Activated CD4-positive, alpha-beta T cell treated with anti-CD3 and anti-CD28 coated beads, Interleukin-2, amount 10 ng/mL, durations not matched to agents 7 days and 5 days (primary cell): ENCODE results near the gene RNF213. TPM values are rescaled to one million over a fixed set of nuclear protein-coding genes. Genes with fewer than 3 reads are reported as not detected.

Experiments
- CTCF ChIA-PET: fragments of 350-600 bp; sonication (Branson Sonifier 250); formaldehyde crosslinking; loops from one replicate; lab custom pipeline; 2021; ENCODE audit warnings: antibody characterized with exemption; lab: Charles Lee
- POLR2A ChIA-PET: fragments of 350-600 bp; sonication (Branson Sonifier 250); formaldehyde crosslinking; loops from one replicate; lab custom pipeline; 2021; ENCODE audit warnings: antibody characterized with exemption; lab: Charles Lee
- DNase-seq: peaks from one replicate; pipeline ENCODE4 v3.0.0-alpha.2; 2020
- H3K27ac Mint-ChIP-seq: one replicate; pipeline ENCODE4 v1.8.0; 2021; ENCODE audit warnings: mild to moderate bottlenecking, moderate library complexity, mixed read lengths
- H3K27me3 Mint-ChIP-seq: one replicate; pipeline ENCODE4 v1.8.0; 2021; ENCODE audit warnings: mixed read lengths
- H3K36me3 Mint-ChIP-seq: one replicate; pipeline ENCODE4 v1.8.0; 2021; ENCODE audit warnings: low read depth, mixed read lengths
- H3K4me1 Mint-ChIP-seq: one replicate; pipeline ENCODE4 v1.8.0; 2021; ENCODE audit warnings: mixed read lengths
- H3K4me3 Mint-ChIP-seq: one replicate; pipeline ENCODE4 v1.8.0; 2021; ENCODE audit warnings: mild to moderate bottlenecking, moderate library complexity, mixed read lengths
- H3K9me3 Mint-ChIP-seq: one replicate; pipeline ENCODE4 v1.8.0; 2021; ENCODE audit warnings: mixed read lengths
- total RNA-seq, 2 experiments: library from RNA; stranded (reverse); gene quantifications; one replicate each; pipeline ENCODE4 v1.2.3, GENCODE V29; 2021

Gene RNF213
- total RNA-seq, 2 experiments from 2014 or later = 579 to 602 TPM

DNA sequence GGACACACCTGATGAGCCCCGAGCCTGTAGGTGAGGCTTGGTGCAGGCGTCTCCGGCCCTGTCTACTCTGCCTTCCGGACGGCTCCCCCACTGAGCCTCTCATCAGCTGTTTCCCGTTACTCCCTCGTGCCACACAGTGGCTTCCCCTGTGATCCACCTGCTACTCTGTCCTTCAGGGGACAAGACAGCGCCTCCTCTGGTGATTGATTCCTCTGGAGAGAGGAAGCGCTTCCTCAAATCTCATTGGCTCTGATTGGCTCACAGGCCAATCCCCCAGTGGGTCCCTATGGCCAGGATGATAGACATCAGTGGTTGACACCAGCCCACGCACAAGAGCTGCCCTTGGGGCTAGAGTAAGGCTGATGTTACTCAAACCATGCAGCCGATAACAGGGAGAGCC lies 24.0 kb downstream of the RNF213 start:
- peaks cover 50% of the 10 kb centered on the region for H3K36me3 Mint-ChIP-seq
- H3K27ac Mint-ChIP-seq = no peak overlapping the region
- POLR2A ChIA-PET = interaction anchor here (0.7 kb wide), 1 partner anchor 11 kb away, joined by 7 read pairs; no protein-coding TSS in a partner anchor

DNA sequence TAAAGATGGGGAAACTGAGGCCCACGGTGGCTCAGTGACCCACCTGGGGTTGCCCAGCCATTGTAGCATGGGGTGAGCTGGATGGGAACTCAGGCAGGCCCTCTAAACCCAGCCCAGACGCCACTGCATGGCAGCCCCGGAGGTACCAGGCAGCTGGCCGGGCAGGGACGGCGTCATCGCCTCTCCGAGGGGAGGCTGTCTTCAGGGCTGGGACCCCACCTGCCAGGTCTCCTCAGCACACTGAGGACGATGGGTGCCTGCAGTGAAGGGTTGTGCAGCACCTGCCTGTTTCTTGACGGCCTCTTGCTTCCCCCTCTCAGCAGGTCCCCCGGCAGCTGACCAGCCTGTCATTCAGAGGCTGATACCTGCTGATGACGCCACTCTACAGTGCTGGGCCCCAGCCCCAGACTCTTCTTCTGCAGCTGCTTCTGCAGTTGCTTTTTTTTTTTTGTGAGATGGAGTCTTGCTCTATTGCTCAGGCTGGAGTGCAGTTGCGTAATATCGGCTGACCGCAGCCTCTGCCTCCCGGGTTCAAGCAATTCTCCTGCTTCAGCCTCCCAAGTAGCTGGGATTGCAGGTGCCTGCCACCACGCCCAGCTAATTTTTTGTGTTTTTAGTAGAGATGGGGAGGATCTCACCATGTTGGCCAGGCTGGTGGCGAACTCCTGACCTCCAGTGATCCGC lies 24.7 kb downstream of the RNF213 start:
- ChIA-PET CTCF (interaction anchor here (0.7 kb wide), 1 partner anchor 19 kb away, joined by 4 read pairs; no protein-coding TSS in a partner anchor), POLR2A (interaction anchor here (0.6 kb wide), 2 partner anchors 23 to 687 kb away, joined by 3 to 6 read pairs; no protein-coding TSS in a partner anchor)
- DNase-seq = no peak
- peaks cover 25% of the 10 kb centered on the region for H3K4me1 Mint-ChIP-seq
- no peak overlapping the region for H3K4me3 Mint-ChIP-seq
- H3K27me3 Mint-ChIP-seq = no peaks in the 10 kb centered on the region
- no peaks in the 10 kb centered on the region for H3K9me3 Mint-ChIP-seq
- peaks cover 48% of the 10 kb centered on the region for H3K36me3 Mint-ChIP-seq
- peak overlapping the region; percentile 50 for H3K27ac Mint-ChIP-seq

More for the DNA sequence above, 24.0 kb downstream of the RNF213 start:
- peaks cover 29% of the 10 kb centered on the region for H3K4me1 Mint-ChIP-seq
- no peak overlapping the region for H3K4me3 Mint-ChIP-seq
- no peaks in the 10 kb centered on the region for H3K27me3 Mint-ChIP-seq
- CTCF ChIA-PET = interaction anchor here (0.6 to 1.1 kb wide), 4 partner anchors 52 to 183 kb away, joined by 3 to 4 read pairs (median 4); partner anchors contain the start of gene GAA
- no peaks in the 10 kb centered on the region for H3K9me3 Mint-ChIP-seq
- no peak for DNase-seq

GRCh38 chr17:80286638-80286960 lies 25.9 kb downstream of the RNF213 start:
- CTCF ChIA-PET = interaction anchor here (0.6 to 1.3 kb wide), 2 partner anchors 8 to 48 kb away, joined by 3 to 4 read pairs; no protein-coding TSS in a partner anchor
- POLR2A ChIA-PET = no interaction called here

DNA sequence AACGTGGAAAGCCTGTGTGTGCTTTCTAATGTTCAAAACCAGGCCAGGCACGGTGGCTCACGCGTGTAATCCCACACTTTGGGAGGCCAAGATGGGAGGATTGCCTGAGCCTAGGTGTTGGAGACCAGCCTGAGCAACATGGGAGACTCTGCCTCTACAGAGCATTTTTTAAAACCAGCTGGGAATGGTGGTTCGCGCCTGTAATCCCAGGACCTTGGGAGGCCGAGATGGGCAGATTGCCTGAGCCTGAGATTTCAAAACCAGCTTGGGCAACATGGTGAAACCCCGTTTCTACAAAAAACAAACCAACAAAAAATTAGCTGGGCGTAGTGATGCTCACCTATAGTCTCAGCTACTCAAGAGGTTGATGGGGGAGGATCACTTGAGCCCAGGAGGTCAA lies 26.4 kb downstream of the RNF213 start:
- DNase-seq = no peak
- Mint-ChIP-seq H3K27ac (peak overlapping the region; percentile 57), H3K27me3 (no peaks in the 10 kb centered on the region), H3K4me3 (no peak overlapping the region), H3K9me3 (no peaks in the 10 kb centered on the region), H3K36me3 (peaks cover 51% of the 10 kb centered on the region), H3K4me1 (peaks cover 18% of the 10 kb centered on the region)
- POLR2A ChIA-PET = no interaction called here
- CTCF ChIA-PET = interaction anchor here (0.6 to 1.3 kb wide), 2 partner anchors 8 to 47 kb away, joined by 3 to 4 read pairs; no protein-coding TSS in a partner anchor

More at GRCh38 chr17:80286638-80286960, 25.9 kb downstream of the RNF213 start:
- Mint-ChIP-seq H3K27ac (no peak overlapping the region), H3K4me3 (no peak overlapping the region), H3K9me3 (no peaks in the 10 kb centered on the region), H3K27me3 (no peaks in the 10 kb centered on the region), H3K4me1 (peaks cover 18% of the 10 kb centered on the region), H3K36me3 (peaks cover 48% of the 10 kb centered on the region)
- DNase-seq = no peak

DNA sequence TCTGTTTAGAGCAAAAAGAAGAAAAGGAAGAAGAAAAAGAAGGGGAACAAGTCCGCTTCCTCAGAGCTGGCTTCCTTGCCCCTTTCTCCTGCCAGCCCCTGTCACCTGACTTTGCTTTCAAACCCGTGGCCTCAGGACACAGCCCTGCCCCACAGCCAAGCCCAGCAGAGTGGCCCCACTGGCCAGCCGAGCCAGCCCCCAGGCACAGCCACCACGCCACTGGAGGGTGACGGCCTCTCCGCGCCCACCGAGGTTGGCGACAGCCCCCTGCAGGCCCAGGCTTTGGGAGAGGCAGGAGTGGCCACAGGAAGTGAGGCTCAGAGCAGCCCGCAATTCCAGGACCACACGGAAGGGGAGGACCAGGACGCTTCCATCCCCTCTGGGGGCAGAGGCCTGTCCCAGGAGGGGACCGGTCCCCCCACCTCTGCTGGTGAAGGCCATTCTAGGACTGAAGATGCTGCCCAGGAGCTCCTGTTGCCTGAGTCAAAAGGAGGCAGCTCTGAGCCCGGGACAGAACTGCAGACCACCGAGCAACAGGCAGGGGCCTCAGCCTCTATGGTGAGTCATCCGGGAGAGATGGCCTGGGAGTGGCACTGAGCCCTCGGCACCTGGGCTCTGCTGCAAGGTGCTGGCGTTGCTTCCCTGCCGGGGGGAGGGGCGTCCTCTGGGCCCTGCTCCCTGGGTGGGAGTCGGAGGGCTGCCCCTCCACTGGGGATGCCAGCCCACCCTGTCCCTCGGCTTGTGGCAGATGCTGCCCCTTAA lies 27.3 kb downstream of the RNF213 start:
- no peaks in the 10 kb centered on the region for H3K27me3 Mint-ChIP-seq
- POLR2A ChIA-PET = no interaction called here
- peak overlapping the region; percentile 78 for H3K27ac Mint-ChIP-seq
- H3K4me1 Mint-ChIP-seq = peaks cover 18% of the 10 kb centered on the region
- H3K4me3 Mint-ChIP-seq = no peak overlapping the region
- H3K9me3 Mint-ChIP-seq = no peaks in the 10 kb centered on the region
- DNase-seq = no peak
- CTCF ChIA-PET = interaction anchor here (1.3 kb wide), 1 partner anchor 9 kb away, joined by 3 read pairs; no protein-coding TSS in a partner anchor
- peaks cover 55% of the 10 kb centered on the region for H3K36me3 Mint-ChIP-seq

DNA sequence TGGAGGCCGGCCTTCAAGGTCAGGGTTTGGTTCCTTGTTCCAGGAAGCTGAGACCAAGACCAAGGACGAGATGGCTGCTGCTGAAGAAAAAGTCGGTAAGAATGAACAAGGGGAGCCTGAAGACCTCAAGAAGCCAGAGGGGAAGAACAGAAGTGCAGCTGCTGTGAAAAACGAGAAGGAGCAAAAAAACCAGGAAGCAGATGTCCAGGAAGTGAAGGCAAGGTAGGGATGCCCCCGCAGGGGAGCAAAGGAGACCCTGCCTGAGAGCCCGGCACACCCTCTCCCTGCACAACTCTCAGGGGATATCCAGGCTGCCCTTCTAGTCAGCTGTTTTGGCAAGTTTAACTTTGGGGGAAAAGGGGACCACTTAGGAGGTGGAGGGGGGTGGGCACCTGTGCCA lies 29.0 kb downstream of the RNF213 start:
- DNase-seq = no peak
- ChIA-PET POLR2A (no interaction called here), CTCF (interaction anchor here (1.0 kb wide), 1 partner anchor 11 kb away, joined by 6 read pairs; no protein-coding TSS in a partner anchor)
- peaks cover 58% of the 10 kb centered on the region for H3K36me3 Mint-ChIP-seq
- H3K9me3 Mint-ChIP-seq = no peaks in the 10 kb centered on the region
- no peak overlapping the region for H3K4me3 Mint-ChIP-seq
- peaks cover 18% of the 10 kb centered on the region for H3K4me1 Mint-ChIP-seq
- no peaks in the 10 kb centered on the region for H3K27me3 Mint-ChIP-seq
- H3K27ac Mint-ChIP-seq = peak overlapping the region; percentile 76

- Mint-ChIP-seq H3K4me3 (no peak overlapping the region), H3K9me3 (no peaks in the 10 kb centered on the region)
- POLR2A ChIA-PET = no interaction called here
Observed at GRCh38 chr17:80290156-80290555, 29.5 kb downstream of the RNF213 start.

DNA sequence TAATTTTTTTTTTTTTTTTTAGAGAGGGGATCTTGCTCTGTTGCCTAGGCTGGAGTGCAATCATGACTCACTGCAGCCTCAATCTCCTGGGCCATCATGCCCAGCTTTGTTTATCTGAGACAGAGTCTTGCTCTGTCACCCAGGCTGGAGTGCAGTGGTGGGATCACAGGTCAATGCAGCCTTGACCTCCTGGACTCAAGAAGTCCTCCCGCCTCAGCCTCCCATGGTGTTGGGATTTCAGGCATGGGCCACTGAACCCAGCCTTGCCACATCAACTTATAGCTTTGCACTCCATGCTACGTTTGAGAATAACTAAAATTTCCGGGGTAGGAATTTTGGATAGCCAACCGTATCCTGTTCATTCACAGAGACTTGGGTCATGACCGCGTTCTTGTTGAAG lies 30.6 kb downstream of the RNF213 start:
- Mint-ChIP-seq H3K4me1 (peaks cover 12% of the 10 kb centered on the region), H3K27me3 (no peaks in the 10 kb centered on the region), H3K9me3 (no peaks in the 10 kb centered on the region), H3K4me3 (no peak overlapping the region), H3K27ac (peak overlapping the region; percentile 41), H3K36me3 (peaks cover 60% of the 10 kb centered on the region)
- ChIA-PET CTCF (interaction anchor here (0.6 to 1.6 kb wide), 2 partner anchors 10 to 1293 kb away, joined by 4 to 5 read pairs; no protein-coding TSS in a partner anchor), POLR2A (interaction anchor here (0.7 kb wide), 1 partner anchor 10 kb away, joined by 3 read pairs; no protein-coding TSS in a partner anchor)
- DNase-seq = no peak

More at GRCh38 chr17:80290156-80290555, 29.5 kb downstream of the RNF213 start:
- Mint-ChIP-seq H3K27ac (no peak overlapping the region), H3K27me3 (no peaks in the 10 kb centered on the region), H3K4me1 (peaks cover 17% of the 10 kb centered on the region), H3K36me3 (peaks cover 58% of the 10 kb centered on the region)
- CTCF ChIA-PET = interaction anchor here (1.6 kb wide), 1 partner anchor 12 kb away, joined by 5 read pairs; no protein-coding TSS in a partner anchor
- no peak for DNase-seq

GRCh38 chr17:80291691-80292487 lies 31.2 kb downstream of the RNF213 start:
- CTCF ChIA-PET = interaction anchor here (1.6 kb wide), 1 partner anchor 10 kb away, joined by 5 read pairs; no protein-coding TSS in a partner anchor
- Mint-ChIP-seq H3K4me1 (peaks cover 17% of the 10 kb centered on the region), H3K27me3 (no peaks in the 10 kb centered on the region), H3K36me3 (peaks cover 66% of the 10 kb centered on the region), H3K4me3 (no peak overlapping the region), H3K27ac (no peak overlapping the region), H3K9me3 (no peaks in the 10 kb centered on the region)
- no peak for DNase-seq
- POLR2A ChIA-PET = no interaction called here

DNA sequence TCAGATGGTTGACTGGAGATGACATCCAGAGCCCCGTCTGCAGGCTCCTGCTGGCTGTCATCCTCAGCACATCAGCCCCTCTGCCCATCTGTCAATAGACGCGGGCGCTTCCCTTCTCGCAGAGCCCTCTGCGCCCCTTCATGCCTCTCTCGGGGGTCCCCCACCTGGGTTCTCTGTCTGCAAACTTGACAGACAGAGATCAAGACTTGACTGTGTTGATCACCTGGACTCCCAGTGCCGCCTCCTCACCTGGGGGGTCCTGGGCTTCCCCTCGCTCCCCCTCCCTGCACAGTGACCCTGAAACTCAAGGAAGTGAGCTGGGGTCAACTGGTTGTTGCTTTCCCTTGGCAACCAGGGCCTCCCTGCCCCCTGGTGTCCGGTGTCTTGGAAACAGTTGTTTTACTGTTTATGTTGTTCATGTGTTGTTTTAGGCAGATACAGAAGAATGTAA lies 31.9 kb downstream of the RNF213 start:
- Mint-ChIP-seq H3K36me3 (peaks cover 61% of the 10 kb centered on the region), H3K27me3 (no peaks in the 10 kb centered on the region), H3K4me1 (peaks cover 16% of the 10 kb centered on the region), H3K27ac (peak overlapping the region; percentile 1), H3K4me3 (no peak overlapping the region), H3K9me3 (no peaks in the 10 kb centered on the region)
- DNase-seq = no peak
- CTCF ChIA-PET = no interaction called here
- POLR2A ChIA-PET = no interaction called here

GRCh38 chr17:80294210-80294609 lies 33.6 kb downstream of the RNF213 start:
- Mint-ChIP-seq H3K9me3 (no peaks in the 10 kb centered on the region), H3K27me3 (no peaks in the 10 kb centered on the region), H3K36me3 (peaks cover 68% of the 10 kb centered on the region), H3K27ac (no peak overlapping the region), H3K4me3 (no peak overlapping the region), H3K4me1 (peaks cover 12% of the 10 kb centered on the region)
- ChIA-PET POLR2A (no interaction called here), CTCF (interaction anchor here (0.9 to 2.3 kb wide), 4 partner anchors 10 to 92 kb away, joined by 3 to 6 read pairs (median 3); no protein-coding TSS in a partner anchor)
- DNase-seq = no peak

DNA sequence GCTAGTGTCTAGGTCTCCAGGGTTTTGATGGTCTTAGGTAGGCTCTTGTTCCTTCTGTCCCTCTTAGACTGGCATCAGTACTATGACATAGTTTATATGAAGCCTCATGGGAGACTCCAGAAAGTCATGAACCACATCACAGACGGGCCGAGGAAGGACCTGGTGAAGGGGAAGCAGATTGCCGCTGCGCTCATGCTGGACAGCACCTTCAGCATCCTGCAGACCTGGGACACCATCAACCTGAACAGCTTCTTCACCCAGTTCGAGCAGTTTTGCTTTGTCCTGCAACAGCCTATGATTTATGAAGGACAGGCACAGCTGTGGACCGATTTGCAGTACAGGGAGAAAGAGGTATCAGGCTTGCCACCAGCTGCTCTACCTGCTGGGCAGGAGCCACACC lies 34.0 kb downstream of the RNF213 start:
- peaks cover 68% of the 10 kb centered on the region for H3K36me3 Mint-ChIP-seq

More for the DNA sequence above, 34.0 kb downstream of the RNF213 start:
- no peak for DNase-seq
- POLR2A ChIA-PET = no interaction called here
- no peaks in the 10 kb centered on the region for H3K9me3 Mint-ChIP-seq
- CTCF ChIA-PET = interaction anchor here (0.9 to 2.3 kb wide), 3 partner anchors 10 to 42 kb away, joined by 3 to 6 read pairs (median 3); no protein-coding TSS in a partner anchor
- H3K4me1 Mint-ChIP-seq = peaks cover 13% of the 10 kb centered on the region
- no peaks in the 10 kb centered on the region for H3K27me3 Mint-ChIP-seq
- no peak overlapping the region for H3K27ac Mint-ChIP-seq
- H3K4me3 Mint-ChIP-seq = no peak overlapping the region
